ENCODE measurements around the gene CMIP. TPM values are rescaled to one million over a fixed set of nuclear protein-coding genes. Genes with fewer than 3 reads are reported as not detected.

CMIP gene
- total RNA-seq, 1 experiment from 2014 or later: 48.2 TPM

- Mint-ChIP-seq H3K9me3 (no peaks in the 10 kb centered on the region), H3K4me3 (no peak overlapping the region), H3K36me3 (ENCODE audit: insufficient read depth in 1 of 3, low read depth in 3 of 3) (peaks cover 13 to 28% (median 28%) of the 10 kb centered on the region in 3 experiments), H3K4me1 (peaks cover 21 to 32% of the 10 kb centered on the region in 2 experiments), H3K27me3 (ENCODE audit: low read depth) (no peaks in the 10 kb centered on the region), H3K27ac (no peak overlapping the region)
- no peaks in the 10 kb centered on the region for H3K4me1 ChIP-seq (ENCODE audit: insufficient read depth, low read length)
- no CpG with 5 or more reads among the region's 8 CpGs for WGBS (ENCODE audit: extremely low coverage, insufficient read length, low lambda C conversion rate)
- H3K14ac ChIP-seq (ENCODE audit: insufficient read depth, low read length): no peak overlapping the region
- H4K8ac ChIP-seq (replicated peaks; ENCODE audit: insufficient read length, low read depth, low read length): no peak overlapping the region
- no peak overlapping the region for H2BK20ac ChIP-seq (ENCODE audit: low read depth, low read length, poor library complexity, severe bottlenecking)
- DNase-seq: no peak
- no peak overlapping the region for H3T11ph ChIP-seq (ENCODE audit: low read length)
- peaks cover 4% of the 10 kb centered on the region for H4K20me1 ChIP-seq (ENCODE audit: control insufficient read depth, insufficient read depth, insufficient read length)
- H2BK5ac ChIP-seq (ENCODE audit: insufficient read length, low read length): no peak overlapping the region
- H4K91ac ChIP-seq (ENCODE audit: insufficient read length, low read depth, low read length): no peak overlapping the region
- H3K4me2 ChIP-seq (ENCODE audit: insufficient read depth, insufficient read length, low read length): no peak overlapping the region
- no peak overlapping the region for H2BK120ac ChIP-seq (ENCODE audit: low read depth, low read length, poor library complexity, severe bottlenecking)
- no peak overlapping the region for H2AFZ ChIP-seq (ENCODE audit: low read length)
- TF ChIP-seq, protein P1, sequence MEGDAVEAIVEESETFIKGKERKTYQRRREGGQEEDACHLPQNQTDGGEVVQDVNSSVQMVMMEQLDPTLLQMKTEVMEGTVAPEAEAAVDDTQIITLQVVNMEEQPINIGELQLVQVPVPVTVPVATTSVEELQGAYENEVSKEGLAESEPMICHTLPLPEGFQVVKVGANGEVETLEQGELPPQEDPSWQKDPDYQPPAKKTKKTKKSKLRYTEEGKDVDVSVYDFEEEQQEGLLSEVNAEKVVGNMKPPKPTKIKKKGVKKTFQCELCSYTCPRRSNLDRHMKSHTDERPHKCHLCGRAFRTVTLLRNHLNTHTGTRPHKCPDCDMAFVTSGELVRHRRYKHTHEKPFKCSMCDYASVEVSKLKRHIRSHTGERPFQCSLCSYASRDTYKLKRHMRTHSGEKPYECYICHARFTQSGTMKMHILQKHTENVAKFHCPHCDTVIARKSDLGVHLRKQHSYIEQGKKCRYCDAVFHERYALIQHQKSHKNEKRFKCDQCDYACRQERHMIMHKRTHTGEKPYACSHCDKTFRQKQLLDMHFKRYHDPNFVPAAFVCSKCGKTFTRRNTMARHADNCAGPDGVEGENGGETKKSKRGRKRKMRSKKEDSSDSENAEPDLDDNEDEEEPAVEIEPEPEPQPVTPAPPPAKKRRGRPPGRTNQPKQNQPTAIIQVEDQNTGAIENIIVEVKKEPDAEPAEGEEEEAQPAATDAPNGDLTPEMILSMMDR (conservative IDR thresholded peaks at IDR 0.05): no peak
- no peak overlapping the region for H2BK15ac ChIP-seq (ENCODE audit: low read depth, low read length)
- H3K79me2 ChIP-seq (ENCODE audit: insufficient read depth, low read length): peaks cover 12% of the 10 kb centered on the region; the same call in 1 of the 2 replicates
- H3K56ac ChIP-seq (ENCODE audit: insufficient read length, low read depth, low read length): no peak overlapping the region
- H3K4ac ChIP-seq (ENCODE audit: low read depth, low read length): no peak overlapping the region
- H3K27me3 ChIP-seq (ENCODE audit: insufficient read depth, low read length): no peaks in the 10 kb centered on the region
- H3K23ac ChIP-seq (ENCODE audit: insufficient read length, low read depth, low read length): no peak overlapping the region
- H2AK5ac ChIP-seq (ENCODE audit: insufficient read length, low read length): no peak overlapping the region
- H3K27ac ChIP-seq (ENCODE audit: insufficient read length, low read depth, low read length): no peak overlapping the region
- no peak overlapping the region for H3K9ac ChIP-seq (ENCODE audit: extremely low read depth, insufficient read length, low read length)
- H3K9me3 ChIP-seq (ENCODE audit: control insufficient read depth, low read depth, low read length): no peaks in the 10 kb centered on the region
- H3K18ac ChIP-seq (ENCODE audit: insufficient read length, low read depth, low read length): no peak overlapping the region
- no peaks in the 10 kb centered on the region for H3K23me2 ChIP-seq (ENCODE audit: insufficient read length, low read depth, low read length, poor library complexity, severe bottlenecking)
- peaks cover 11% of the 10 kb centered on the region for H3K79me1 ChIP-seq (ENCODE audit: insufficient read depth, low read depth, low read length, poor library complexity, severe bottlenecking)
- H2BK12ac ChIP-seq (ENCODE audit: insufficient read length, low read depth, low read length): no peak overlapping the region
- H4K5ac ChIP-seq (ENCODE audit: insufficient read length, low read depth, low read length): no peak overlapping the region
Measured at GRCh38 chr16:81471882-81472281, 27.3 kb downstream of the CMIP start.

All from H9 (cell line).